GM18526 (cell line): ENCODE data around the gene SLC16A10.

Experiments
- POLR2A ChIP-seq: IDR thresholded peaks from 3 replicates; pipeline ENCODE4 v1.6.1; 2011; ENCODE audit not compliant: insufficient read length; ENCODE audit errors: extremely low read depth

SLC16A10 gene

GRCh38 chr6:111172563-111172962, 85.3 kb downstream of the SLC16A10 start:
- no peak for TF ChIP-seq POLR2A

GRCh38 chr6:111173341-111173740, 86.0 kb downstream of the SLC16A10 start:
- no peak for TF ChIP-seq POLR2A

- no peak for TF ChIP-seq POLR2A
Observed at GRCh38 chr6:111173946-111174345, 86.6 kb downstream of the SLC16A10 start.

GRCh38 chr6:111175109-111175508, 87.8 kb downstream of the SLC16A10 start:
- TF ChIP-seq POLR2A, result no peak

GRCh38 chr6:111176038-111176759, 88.9 kb downstream of the SLC16A10 start:
- no peak for TF ChIP-seq POLR2A

GRCh38 chr6:111176760-111177099, 89.4 kb downstream of the SLC16A10 start:
- TF ChIP-seq POLR2A, result no peak

- no peak for TF ChIP-seq POLR2A
Observed at GRCh38 chr6:111177131-111177530, 89.8 kb downstream of the SLC16A10 start.

GRCh38 chr6:111183702-111184517, 96.6 kb downstream of the SLC16A10 start:
- no peak for TF ChIP-seq POLR2A

- TF ChIP-seq POLR2A, result no peak
Observed at GRCh38 chr6:111184827-111185532, 97.7 kb downstream of the SLC16A10 start.

- TF ChIP-seq POLR2A, result no peak
Observed at GRCh38 chr6:111185954-111186353, 98.7 kb downstream of the SLC16A10 start.

- TF ChIP-seq POLR2A, result no peak
Observed at GRCh38 chr6:111187874-111188273, 100.6 kb downstream of the SLC16A10 start.

GRCh38 chr6:111190637-111191036, 103.3 kb downstream of the SLC16A10 start:
- no peak for TF ChIP-seq POLR2A

GRCh38 chr6:111192911-111193555, 105.7 kb downstream of the SLC16A10 start:
- TF ChIP-seq POLR2A, result no peak

- no peak for TF ChIP-seq POLR2A
Observed at GRCh38 chr6:111195656-111196055, 108.4 kb downstream of the SLC16A10 start.

- no peak for TF ChIP-seq POLR2A
Observed at GRCh38 chr6:111198841-111199240, 111.5 kb downstream of the SLC16A10 start.
